Measurements from ENCODE around the gene RAB33A. TPM values are rescaled to one million over a fixed set of nuclear protein-coding genes. Genes with fewer than 3 reads are reported as not detected.

Gene RAB33A
- total RNA-seq, 1 donor from 2014 or later, result 0.75 TPM

DNA sequence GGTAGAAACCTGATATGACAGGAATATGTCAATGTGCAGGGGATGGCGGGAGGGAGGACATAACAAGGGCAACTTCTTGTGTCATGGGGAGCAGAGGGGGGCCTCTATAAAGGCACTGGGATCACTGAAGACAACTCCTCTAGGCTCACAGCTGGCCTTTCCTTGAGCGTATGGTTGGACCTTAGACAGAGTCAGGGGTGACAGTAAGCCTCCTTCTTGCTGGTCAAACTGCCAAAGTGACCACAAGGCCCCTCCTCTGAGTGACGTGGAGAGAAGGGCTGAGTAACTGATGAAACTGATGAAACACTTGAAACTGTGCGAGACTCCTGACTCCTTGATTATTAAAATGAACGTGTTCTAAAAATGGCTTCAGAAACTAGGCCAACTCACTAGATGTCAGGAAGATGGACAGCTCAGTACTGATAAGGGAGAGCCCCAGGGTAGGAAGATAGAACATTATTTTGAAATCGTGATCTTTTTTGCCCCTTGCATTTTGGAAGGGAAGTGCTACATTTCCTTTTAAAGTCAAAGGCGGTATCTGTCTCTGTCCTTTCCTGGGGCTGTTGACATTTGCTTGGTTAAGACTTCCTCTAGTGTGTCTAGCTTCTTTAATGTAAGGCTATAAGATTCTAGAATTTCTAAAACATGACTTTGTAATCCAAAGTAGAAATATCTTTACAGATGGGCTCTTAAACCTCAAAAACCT is 1.6 kb downstream of the RAB33A start:
- Histone ChIP-seq H3K27me3 (no peaks in the 10 kb centered on the region), H3K9me3 (no peaks in the 10 kb centered on the region), H3K4me1 (peaks cover 10% of the 10 kb centered on the region), H3K4me3 (peak overlapping the region; percentile 53), H3K36me3 (no peaks in the 10 kb centered on the region), H3K27ac (peak overlapping the region; percentile 51)
- intact Hi-C loops (cut with DNase I), result no loop called here
- ATAC-seq (peak; percentile 62), DNase-seq (no peak)
- TF ChIP-seq, protein P1, sequence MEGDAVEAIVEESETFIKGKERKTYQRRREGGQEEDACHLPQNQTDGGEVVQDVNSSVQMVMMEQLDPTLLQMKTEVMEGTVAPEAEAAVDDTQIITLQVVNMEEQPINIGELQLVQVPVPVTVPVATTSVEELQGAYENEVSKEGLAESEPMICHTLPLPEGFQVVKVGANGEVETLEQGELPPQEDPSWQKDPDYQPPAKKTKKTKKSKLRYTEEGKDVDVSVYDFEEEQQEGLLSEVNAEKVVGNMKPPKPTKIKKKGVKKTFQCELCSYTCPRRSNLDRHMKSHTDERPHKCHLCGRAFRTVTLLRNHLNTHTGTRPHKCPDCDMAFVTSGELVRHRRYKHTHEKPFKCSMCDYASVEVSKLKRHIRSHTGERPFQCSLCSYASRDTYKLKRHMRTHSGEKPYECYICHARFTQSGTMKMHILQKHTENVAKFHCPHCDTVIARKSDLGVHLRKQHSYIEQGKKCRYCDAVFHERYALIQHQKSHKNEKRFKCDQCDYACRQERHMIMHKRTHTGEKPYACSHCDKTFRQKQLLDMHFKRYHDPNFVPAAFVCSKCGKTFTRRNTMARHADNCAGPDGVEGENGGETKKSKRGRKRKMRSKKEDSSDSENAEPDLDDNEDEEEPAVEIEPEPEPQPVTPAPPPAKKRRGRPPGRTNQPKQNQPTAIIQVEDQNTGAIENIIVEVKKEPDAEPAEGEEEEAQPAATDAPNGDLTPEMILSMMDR (IDR thresholded peaks at IDR 0.05), result no peak

GRCh38 chrX:130174045-130174704 is 2.4 kb downstream of the RAB33A start:
- no peaks in the 10 kb centered on the region for H3K27me3 ChIP-seq
- no peak for DNase-seq
- ATAC-seq, result peak; percentile 46
- no peak overlapping the region for H3K4me3 ChIP-seq
- peaks cover 10% of the 10 kb centered on the region for H3K4me1 ChIP-seq
- intact Hi-C loops (cut with DNase I), result no loop called here
- peak overlapping the region; percentile 51 for H3K27ac ChIP-seq
- TF ChIP-seq, protein P1 (IDR thresholded peaks at IDR 0.05), result no peak
- no peaks in the 10 kb centered on the region for H3K36me3 ChIP-seq
- H3K9me3 ChIP-seq, result no peaks in the 10 kb centered on the region

DNA sequence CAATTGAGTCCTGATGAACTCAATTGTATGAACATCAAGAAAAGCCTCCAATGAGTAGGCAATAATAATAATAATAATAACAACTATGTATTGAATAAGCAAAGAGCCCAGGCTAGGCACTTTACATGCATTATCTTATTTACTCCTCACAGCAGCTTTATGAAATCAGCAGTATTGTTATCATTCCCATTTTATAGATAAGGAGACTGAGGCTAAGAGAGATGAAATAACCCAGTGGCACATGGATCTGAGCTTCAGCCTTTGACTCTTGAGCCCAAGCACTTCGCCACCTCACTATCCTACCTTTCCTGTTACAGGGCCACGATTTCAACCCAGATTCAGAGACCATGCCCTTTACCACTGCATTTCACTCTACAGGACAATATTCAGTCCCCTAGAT is 3.2 kb downstream of the RAB33A start:
- intact Hi-C loops (cut with DNase I), result no loop called here

GRCh38 chrX:130176354-130176776 is 4.6 kb downstream of the RAB33A start:
- no peaks in the 10 kb centered on the region for H3K36me3 ChIP-seq
- H3K27ac ChIP-seq, result no peak overlapping the region
- no peak for DNase-seq
- intact Hi-C loops (cut with DNase I), result no loop called here
- no peaks in the 10 kb centered on the region for H3K9me3 ChIP-seq
- TF ChIP-seq, protein P1 (IDR thresholded peaks at IDR 0.05), result no peak
- no peaks in the 10 kb centered on the region for H3K27me3 ChIP-seq
- no peak overlapping the region for H3K4me3 ChIP-seq
- no peak for ATAC-seq
- H3K4me1 ChIP-seq, result peaks cover 10% of the 10 kb centered on the region

More for the DNA sequence above, 3.2 kb downstream of the RAB33A start:
- no peak for DNase-seq
- Histone ChIP-seq H3K4me3 (no peak overlapping the region), H3K27ac (no peak overlapping the region), H3K4me1 (peaks cover 10% of the 10 kb centered on the region), H3K27me3 (no peaks in the 10 kb centered on the region), H3K36me3 (no peaks in the 10 kb centered on the region), H3K9me3 (no peaks in the 10 kb centered on the region)
- ATAC-seq, result no peak
- TF ChIP-seq, protein P1 (IDR thresholded peaks at IDR 0.05), result no peak

- Histone ChIP-seq H3K4me1 (peaks cover 10% of the 10 kb centered on the region), H3K36me3 (no peaks in the 10 kb centered on the region), H3K27me3 (no peaks in the 10 kb centered on the region), H3K4me3 (no peak overlapping the region), H3K27ac (no peak overlapping the region), H3K9me3 (no peaks in the 10 kb centered on the region)
- ATAC-seq, result no peak
- TF ChIP-seq, protein P1 (IDR thresholded peaks at IDR 0.05), result no peak
- intact Hi-C loops (cut with DNase I), result no loop called here
- DNase-seq, result no peak
Observed at GRCh38 chrX:130176942-130177341, 5.2 kb downstream of the RAB33A start.
